ENCODE data around the gene GPR153. TPM values are rescaled to one million over a fixed set of nuclear protein-coding genes. Genes with fewer than 3 reads are reported as not detected.

Gene GPR153
- total and polyA plus RNA-seq, 2 of the 13 experiments (the other 11 are each of a cell fraction or from before 2014, with no cell fraction given): 0.22 to 0.31 TPM

DNA sequence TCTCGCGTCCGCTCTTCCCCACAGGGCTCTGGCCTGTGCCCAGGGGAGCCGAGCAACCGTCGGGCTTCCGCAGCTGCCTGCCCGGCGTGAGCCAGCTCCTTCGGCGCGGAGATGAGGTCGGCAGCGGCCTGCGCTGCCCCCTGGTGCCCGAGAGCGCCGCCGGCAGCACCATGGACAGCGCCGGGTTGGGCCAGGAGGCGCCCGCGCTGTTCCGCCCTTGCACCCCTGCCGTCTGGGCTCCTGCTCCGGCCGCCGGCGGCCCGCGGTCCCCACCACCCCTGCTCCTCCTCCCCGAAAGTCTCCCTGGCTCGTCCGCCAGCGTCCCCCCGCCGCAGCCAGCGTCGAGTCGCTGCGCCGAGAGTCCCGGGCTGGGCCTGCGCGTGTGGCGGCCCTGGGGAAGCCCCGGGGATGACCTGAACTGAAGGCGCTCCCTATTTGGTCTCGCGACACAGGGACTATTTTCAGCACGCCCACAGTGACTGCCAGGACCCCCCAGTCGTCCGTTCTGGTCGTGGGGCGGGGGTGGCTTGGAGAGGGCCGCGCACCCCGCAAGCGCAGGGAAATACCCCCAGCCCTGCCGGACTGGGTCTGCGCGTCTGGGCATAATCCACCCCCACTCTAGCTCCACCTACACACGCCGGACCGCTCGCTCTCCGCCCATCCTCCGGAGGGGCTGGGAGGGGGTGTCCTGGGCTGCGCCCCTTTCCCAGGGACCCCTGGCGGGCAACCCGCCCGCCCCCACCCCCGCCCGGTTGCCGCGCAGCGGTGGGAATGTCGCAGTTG is 15.6 kb downstream of the GPR153 start (continued):
- TF ChIP-seq, protein P1, sequence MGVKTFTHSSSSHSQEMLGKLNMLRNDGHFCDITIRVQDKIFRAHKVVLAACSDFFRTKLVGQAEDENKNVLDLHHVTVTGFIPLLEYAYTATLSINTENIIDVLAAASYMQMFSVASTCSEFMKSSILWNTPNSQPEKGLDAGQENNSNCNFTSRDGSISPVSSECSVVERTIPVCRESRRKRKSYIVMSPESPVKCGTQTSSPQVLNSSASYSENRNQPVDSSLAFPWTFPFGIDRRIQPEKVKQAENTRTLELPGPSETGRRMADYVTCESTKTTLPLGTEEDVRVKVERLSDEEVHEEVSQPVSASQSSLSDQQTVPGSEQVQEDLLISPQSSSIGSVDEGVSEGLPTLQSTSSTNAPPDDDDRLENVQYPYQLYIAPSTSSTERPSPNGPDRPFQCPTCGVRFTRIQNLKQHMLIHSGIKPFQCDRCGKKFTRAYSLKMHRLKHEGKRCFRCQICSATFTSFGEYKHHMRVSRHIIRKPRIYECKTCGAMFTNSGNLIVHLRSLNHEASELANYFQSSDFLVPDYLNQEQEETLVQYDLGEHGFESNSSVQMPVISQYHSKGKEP (CRISPR knock-in tag; IDR thresholded peaks at IDR 0.05): peak; percentile 99
- TF ChIP-seq XBP1 (CRISPR knock-in tag; IDR thresholded peaks at IDR 0.05) (peak; percentile 95), HNRNPK (IDR thresholded peaks at IDR 0.05; ENCODE audit: low read depth, low read length, poor library complexity, severe bottlenecking) (peak; percentile 99), ZNF180 (CRISPR knock-in tag; IDR thresholded peaks at IDR 0.05; ENCODE audit: borderline replicate concordance, low read depth) (peak; percentile 91; the same call in 1 of the 2 replicates), MLLT10 (CRISPR knock-in tag; IDR thresholded peaks at IDR 0.05) (no peak), JUND (CRISPR knock-in tag; IDR thresholded peaks at IDR 0.05) (0 out of 2 replicates have a peak, but pooled peaks have one; percentile 70), ASH2L (IDR thresholded peaks at IDR 0.05; ENCODE audit: insufficient read length, low read depth, low read length) (no peak), ZNF564 (CRISPR knock-in tag; IDR thresholded peaks at IDR 0.05) (peak; percentile 95), FOXM1 (CRISPR knock-in tag; IDR thresholded peaks at IDR 0.05) (peak; percentile 94), MYNN (CRISPR knock-in tag; IDR thresholded peaks at IDR 0.05; ENCODE audit: low read depth) (peak; percentile 97), CENPX (CRISPR knock-in tag; IDR thresholded peaks at IDR 0.05) (no peak), ZNF441 (CRISPR knock-in tag; IDR thresholded peaks at IDR 0.05; ENCODE audit: borderline replicate concordance) (peak; percentile 97), HCFC1 (IDR thresholded peaks at IDR 0.05; ENCODE audit: low read depth, low read length) (no peak)
- TF ChIP-seq, protein P2, sequence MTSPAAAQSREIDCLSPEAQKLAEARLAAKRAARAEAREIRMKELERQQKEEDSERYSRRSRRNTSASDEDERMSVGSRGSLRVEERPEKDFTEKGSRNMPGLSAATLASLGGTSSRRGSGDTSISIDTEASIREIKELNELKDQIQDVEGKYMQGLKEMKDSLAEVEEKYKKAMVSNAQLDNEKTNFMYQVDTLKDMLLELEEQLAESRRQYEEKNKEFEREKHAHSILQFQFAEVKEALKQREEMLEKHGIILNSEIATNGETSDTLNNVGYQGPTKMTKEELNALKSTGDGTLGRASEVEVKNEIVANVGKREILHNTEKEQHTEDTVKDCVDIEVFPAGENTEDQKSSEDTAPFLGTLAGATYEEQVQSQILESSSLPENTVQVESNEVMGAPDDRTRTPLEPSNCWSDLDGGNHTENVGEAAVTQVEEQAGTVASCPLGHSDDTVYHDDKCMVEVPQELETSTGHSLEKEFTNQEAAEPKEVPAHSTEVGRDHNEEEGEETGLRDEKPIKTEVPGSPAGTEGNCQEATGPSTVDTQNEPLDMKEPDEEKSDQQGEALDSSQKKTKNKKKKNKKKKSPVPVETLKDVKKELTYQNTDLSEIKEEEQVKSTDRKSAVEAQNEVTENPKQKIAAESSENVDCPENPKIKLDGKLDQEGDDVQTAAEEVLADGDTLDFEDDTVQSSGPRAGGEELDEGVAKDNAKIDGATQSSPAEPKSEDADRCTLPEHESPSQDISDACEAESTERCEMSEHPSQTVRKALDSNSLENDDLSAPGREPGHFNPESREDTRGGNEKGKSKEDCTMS (CRISPR knock-in tag; conservative IDR thresholded peaks at IDR 0.05): peak; percentile 96
- TF ChIP-seq, protein P3, sequence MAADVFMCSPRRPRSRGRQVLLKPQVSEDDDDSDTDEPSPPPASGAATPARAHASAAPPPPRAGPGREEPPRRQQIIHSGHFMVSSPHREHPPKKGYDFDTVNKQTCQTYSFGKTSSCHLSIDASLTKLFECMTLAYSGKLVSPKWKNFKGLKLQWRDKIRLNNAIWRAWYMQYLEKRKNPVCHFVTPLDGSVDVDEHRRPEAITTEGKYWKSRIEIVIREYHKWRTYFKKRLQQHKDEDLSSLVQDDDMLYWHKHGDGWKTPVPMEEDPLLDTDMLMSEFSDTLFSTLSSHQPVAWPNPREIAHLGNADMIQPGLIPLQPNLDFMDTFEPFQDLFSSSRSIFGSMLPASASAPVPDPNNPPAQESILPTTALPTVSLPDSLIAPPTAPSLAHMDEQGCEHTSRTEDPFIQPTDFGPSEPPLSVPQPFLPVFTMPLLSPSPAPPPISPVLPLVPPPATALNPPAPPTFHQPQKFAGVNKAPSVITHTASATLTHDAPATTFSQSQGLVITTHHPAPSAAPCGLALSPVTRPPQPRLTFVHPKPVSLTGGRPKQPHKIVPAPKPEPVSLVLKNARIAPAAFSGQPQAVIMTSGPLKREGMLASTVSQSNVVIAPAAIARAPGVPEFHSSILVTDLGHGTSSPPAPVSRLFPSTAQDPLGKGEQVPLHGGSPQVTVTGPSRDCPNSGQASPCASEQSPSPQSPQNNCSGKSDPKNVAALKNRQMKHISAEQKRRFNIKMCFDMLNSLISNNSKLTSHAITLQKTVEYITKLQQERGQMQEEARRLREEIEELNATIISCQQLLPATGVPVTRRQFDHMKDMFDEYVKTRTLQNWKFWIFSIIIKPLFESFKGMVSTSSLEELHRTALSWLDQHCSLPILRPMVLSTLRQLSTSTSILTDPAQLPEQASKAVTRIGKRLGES (CRISPR knock-in tag; IDR thresholded peaks at IDR 0.05; ENCODE audit: borderline replicate concordance): peak; percentile 97
- TF ChIP-seq, protein P4, sequence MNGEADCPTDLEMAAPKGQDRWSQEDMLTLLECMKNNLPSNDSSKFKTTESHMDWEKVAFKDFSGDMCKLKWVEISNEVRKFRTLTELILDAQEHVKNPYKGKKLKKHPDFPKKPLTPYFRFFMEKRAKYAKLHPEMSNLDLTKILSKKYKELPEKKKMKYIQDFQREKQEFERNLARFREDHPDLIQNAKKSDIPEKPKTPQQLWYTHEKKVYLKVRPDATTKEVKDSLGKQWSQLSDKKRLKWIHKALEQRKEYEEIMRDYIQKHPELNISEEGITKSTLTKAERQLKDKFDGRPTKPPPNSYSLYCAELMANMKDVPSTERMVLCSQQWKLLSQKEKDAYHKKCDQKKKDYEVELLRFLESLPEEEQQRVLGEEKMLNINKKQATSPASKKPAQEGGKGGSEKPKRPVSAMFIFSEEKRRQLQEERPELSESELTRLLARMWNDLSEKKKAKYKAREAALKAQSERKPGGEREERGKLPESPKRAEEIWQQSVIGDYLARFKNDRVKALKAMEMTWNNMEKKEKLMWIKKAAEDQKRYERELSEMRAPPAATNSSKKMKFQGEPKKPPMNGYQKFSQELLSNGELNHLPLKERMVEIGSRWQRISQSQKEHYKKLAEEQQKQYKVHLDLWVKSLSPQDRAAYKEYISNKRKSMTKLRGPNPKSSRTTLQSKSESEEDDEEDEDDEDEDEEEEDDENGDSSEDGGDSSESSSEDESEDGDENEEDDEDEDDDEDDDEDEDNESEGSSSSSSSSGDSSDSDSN (CRISPR knock-in tag; IDR thresholded peaks at IDR 0.05): peak; percentile 97

All from HepG2 (cell line).